Stimulated activated CD4-positive, alpha-beta T cell treated with anti-CD3 and anti-CD28 coated beads, Interleukin-12 subunit alpha, Interleukin-12 subunit beta, amount 100 ng/mL, for 24 hours (primary cell): Measurements from ENCODE around the gene INHBA.
A peak's percentile ranks its signal among the peaks of the same experiment; 100 is the strongest.

Source experiments
- DNase-seq, 2 experiments: peaks; one replicate each; pipeline ENCODE4 v3.0.0-alpha.2; 2020; ENCODE audit warnings: low read depth in 2 of 2

Gene INHBA

DNA sequence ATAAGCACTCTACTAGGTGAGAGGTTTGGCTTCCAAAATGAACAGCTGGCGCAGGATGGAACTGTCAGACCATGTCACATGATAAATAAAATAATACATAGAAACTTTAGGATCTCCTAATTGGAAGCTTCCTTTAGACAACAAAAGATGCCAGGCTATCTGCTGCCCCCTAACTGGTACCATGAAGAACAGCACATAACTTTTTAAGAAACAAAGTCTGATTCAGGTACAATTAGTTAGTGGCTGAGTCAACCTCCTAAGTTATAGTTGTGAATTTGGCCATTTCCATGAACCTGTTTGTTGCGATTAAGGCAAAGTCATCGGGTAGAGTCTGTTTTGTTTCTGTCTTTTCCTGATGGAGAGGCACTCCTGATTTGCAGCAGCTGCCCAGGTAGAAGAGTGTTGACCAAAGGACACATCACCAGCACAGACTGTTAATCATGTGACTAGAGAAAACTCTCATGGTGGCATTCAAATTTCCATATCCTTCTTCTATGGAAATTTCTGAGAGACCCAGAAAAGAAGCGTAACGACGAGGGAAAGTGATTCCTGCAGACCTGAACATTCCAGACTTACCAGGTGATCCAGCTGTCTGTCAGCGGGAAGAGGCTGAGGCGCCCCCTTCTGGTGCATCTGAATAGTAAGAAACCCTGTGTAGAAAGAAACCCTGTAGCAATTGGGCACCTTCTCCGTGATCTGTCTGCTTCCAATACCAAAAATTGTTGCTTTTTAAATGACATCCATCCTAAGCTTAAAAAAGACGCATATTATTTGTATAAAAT lies 8.6 kb upstream of the INHBA start:
- DNase-seq = no peak

DNA sequence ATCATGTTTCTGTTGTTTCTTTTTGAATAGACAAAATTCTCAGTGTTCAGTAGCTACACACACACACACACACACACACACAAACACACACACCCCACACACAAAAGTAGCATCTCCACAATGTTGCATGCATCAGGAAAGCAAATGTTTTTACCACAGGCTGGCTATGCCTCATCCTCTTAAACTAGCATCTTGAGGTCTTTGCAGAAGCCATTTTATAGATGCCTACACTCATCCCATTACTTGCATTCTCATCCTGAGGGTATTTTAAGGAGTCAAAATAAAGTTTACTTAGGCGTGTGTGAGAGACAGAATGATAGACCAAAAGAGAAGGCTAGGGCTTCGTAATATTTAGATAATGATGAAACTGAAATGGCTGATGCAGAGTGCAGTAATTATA lies 7.9 kb upstream of the INHBA start:
- no peak for DNase-seq

DNA sequence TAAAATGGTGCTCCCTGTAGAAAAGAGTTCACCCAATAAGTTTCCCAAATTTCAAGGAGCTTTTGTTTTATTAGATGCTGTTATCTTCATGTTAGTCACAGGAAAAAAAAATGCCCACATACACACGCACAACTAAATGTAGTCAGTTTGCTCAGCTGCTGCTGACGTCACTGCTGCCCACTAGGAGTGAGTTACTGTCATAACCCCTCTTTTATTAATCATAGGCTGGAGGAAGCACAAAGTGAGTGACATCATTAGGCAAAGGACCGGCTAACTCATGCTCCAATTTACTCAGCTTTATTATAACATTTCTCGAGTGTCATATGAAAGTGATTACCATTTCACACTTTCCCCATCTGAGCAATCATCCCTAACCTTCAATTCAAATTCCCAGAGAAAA lies 6.7 kb upstream of the INHBA start:
- DNase-seq = no peak

DNA sequence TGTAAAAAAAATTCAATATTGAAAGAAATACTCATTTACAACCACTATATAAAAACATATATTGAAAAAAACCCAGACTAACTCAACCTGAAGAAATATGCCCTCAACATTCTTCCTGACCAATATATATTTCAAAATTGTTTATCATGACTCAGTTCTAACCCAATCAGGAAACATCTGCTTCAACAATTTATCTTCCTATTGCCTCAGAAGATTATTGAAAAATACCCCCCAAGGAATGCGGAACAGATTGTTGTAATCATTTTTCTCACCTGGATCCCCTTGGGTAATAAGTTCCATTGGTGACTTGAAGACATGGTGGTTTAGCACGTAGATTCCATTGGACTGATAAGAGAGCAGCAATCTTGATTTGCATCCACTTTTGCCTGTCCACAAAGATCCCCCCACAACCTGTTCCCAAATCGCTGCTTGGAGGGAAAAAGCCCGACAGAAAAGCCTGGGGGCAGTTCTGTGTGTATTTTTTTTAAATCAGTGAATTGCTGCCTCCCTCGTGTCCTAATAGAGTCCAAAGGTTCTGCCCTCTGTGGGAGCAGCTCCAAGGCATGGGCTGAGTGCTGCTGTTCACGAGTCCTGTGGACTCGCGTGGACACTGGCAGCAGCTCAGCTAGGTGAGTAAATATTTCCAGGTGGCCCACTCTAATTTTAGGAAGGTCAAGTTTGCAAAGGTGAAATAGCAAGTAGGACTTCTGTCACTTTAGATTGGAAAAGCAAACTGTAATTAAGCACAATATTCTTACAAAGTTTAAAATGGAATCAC lies 5.9 kb upstream of the INHBA start:
- no peak for DNase-seq

DNA sequence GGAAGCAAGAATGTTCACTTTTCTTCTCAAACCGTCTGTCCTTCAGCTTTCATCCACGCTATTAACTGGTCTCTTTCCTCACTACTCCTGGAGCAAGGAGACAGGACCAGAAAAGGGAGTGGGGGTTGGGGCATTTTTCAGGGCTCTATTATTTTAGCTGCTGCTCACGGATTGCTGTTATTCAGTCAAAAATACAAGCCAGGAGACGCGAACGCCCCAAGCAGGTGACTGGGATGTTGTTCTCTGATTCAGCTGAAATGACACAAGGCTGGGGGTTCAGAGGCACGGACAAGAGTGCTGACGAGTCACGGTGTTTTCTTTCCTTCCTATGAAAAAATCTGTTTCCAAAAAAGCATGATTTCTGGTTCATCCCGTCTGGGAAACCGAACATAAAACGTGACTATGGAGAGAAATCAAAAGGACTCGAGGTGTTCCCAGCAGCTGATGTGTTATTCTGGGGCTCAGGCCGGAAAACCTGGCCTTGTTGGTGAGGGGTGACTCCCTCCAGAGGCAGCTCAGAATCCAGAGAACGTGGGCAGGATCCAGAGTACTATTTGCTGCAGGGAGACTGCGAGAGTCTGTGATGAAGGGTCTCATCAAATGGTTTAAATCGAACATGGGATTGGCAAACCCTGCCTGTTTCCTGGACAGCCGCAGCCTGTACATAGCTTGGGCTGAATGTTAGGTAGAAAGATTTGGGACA lies 3.5 kb upstream of the INHBA start:
- no peak for DNase-seq

DNA sequence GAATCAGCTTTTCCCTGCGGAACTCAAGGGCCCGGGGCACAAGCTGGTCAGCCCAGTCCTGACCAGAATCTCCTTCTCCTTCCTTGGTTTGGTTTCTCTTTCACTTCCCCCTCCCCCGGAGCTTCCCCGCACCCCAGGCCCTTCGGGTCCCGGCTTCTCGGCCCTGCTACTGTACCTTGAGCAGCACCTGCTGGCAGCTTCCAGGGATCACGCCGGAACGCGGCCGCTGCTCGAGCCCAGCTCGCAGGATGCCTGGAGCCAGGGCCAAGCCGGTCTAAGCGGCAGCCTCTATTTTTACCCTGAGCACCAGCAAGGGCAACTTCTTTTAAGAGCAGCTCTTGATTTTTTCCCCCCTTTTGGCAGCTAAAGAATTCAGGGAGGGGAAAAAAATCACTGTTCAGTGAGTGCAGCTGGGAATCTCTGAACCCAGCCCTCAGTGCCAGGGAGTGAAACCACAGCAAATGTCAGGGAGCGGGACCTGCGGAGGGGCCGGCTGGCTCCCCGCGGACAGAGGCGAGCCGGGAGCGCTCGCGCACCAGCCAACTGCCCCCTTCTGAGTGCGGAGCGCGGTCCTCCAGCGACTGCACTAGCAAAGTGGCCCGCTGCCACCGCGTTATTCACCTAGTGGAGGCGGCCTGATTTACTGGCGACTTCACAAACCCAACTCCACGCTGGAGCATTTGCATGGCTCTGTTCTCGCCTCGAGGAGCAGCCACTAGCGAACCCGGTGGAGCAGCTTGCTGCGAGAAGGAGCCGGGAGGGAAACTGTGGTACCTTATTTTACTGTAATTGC lies 2.4 kb upstream of the INHBA start:
- peak; percentile 16 to 41 for DNase-seq

DNA sequence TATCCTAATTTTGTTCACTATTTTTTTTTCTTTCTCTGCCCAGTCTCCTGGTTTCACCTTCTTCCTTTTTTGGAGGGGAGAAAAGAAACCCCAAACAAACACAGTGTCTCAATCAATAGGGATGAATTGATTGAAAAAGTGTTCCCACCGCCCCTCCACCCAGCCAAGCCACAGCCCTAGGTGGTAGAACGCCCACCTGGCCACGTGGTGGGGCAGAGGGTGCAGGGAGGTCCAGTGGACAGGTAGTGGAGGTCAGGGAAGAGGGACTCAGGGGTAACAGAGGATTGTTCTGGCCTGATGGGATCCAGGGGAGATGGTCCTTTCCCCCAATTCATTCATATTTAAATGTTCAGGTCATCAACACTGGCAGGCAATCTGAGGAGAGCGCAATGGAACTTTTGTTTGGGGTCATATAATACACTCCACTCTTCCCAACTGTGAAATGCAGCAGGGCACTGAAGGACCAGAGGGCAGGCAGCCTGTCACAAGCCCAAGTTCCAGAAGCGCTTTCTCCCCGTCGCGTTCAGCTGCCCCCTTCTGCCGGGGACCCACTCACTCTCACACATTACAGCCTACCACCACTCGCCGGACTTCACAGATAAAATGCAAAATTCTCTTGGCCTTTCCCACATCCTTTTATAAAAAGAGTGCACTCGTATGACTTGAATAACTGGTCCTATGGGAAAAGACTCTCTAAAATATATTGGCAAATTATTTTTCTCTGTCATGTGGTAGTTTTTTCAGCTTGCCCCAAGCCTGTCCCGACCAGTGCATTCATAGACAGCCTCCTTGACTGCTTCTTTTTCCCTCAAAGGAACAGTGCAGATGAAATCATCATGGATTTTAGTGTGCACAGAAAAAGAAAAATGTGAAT lies 1.6 kb downstream of the INHBA start:
- no peak for DNase-seq

DNA sequence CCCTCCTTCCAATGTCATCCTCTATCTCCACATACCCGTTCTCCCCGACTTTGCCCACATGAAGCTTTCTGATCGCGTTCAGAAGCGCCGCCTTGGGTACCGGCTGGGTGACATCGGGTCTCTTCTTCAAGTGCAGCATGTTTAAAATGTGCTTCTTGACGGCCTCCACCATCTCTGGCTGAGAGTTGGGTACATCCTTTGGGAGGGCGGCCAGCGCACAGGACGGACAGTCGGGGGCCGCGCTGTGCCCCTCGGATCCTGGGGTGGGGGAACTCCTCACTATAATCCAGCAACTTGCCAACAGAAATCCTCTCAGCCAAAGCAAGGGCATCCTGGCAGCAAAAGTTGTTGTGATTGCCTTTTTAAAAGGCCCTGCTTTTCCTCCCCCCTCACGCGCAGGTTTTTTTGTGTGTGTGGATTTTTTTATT lies 2.8 kb downstream of the INHBA start:
- DNase-seq = no peak

DNA sequence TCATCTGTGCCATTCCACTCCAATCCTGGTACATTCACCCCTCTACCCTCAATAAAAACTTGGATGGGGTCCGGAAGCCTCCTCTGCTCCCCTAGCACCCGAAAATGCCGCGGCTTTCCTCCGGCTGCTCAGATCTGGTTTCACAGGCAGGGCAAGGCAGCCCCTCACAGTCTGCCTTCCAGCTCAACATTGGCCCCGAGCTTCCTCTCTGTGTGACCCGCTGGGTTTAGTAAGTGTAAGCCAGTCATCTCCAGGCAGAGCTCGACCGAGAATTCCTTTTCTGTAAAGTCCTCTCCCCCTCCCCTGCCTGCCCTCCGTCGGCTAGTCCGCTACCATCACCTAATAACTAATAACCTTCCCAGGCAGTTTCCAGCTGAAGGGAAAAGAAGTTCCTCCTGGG lies 3.4 kb downstream of the INHBA start:
- no peak for DNase-seq

DNA sequence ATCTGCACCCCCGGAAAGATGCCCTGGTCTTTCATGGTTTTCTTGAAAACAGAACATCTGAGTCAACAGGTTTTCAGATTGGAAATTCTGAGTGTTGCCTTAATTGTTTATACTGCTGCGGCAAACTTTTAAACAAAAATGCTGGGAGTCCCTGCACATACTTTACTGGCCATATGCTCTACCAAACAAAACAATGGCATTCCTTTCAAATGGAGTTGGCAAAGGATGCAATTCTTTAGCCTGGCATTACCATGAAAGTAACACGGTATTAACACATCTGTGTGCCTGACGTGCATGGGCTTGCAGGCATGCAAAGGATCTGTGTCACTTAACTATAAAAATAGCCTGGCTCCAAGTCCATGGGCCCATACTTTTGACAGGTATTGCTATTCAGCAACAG lies 4.2 kb downstream of the INHBA start:
- DNase-seq = no peak

DNA sequence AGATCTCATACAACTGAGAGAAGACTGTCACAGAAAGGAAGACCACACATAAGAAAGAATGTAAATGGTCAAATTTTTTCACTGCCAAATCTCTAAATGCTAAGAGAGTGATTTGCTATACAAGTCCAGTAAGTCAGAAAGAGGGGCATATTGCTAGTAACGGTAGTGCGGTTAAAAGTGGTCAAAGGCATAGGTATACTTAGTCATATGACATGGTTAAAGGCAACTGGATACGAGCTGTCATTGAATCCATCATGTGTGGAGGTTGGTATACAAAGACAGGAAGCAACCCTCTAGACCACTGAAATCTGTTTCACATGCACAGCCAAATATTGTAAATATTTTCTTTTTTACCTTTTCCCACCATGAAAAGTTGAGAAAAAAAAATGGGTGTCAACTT lies 4.8 kb downstream of the INHBA start:
- no peak for DNase-seq

DNA sequence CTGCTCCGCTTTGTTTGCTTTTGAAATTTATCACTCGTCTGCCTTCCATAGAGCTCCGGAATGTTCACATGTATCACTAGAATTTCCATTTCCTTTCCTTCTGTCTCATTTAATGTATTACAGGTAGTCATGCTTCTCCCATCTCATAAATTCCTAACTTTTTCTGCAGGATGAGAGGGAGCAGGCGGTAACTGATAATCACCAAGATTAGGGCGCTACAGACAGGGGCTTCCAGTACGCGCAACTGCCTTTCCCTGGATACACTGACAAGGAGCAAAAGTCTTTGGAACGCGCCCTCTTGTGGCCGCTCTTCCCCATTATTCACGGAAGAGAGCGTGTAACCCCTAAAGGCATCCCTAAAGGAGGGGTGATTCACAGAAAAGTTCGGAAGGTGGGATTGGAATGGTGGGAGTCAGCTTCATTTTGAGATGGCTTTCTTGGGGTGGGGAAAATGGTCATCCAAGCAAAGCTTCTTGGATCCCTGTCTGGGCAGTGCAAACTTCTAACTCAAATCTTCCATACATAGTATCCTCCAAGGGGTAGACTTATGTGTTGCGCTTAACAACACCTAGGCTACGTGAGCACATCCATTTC lies 6.5 kb downstream of the INHBA start:
- peak in 1 of 2 experiments; percentile 5 for DNase-seq

DNA sequence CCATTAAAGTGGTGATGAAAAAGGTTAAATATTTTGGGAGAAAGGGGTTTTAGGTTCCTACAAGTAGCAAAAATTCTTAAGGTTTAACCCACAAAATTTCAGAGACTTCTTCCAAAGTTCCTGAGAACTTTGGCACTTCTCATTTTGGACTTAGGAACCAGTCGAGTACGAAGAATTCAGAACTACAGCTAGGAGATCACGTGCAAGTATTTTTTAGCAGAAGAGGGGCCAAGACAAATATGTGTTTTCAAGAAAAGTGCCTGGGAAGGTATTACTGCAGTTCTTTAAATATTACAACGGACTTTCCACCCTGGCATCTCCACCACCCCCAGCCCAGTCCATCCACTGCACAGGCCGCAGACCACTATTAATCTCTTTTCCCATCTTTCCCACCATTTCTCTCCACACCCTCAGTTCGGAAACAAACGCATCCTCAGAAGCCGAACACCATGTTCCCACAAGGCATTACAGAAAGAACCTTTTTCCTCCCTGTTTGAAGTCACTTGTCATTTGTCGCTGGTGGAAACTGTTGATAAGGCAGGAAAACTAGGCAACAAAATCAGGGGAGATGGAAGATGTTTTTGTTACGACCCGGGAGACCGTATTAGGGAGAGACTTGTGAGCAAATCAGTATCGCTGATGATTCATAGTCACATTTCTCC lies 7.1 kb downstream of the INHBA start:
- DNase-seq = no peak

DNA sequence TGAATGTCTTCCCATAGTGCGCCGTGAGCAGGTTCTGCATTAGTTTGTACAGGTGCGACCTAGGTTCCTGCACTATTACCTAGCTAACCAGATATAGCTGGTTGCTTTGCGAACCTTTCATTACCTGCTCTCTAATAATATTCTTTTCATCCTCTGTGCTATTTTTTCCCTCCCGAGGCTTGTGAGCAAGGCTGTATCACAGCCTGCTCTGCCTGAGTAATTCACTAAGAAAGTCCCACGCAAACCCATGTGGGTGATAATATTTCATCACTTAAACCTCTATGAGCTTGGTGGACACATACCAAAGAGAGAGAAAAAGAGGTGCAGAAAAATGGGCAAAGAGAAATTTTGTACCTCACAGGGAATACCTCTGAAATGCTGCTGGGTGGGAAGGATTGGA lies 8.4 kb downstream of the INHBA start:
- DNase-seq = no peak

DNA sequence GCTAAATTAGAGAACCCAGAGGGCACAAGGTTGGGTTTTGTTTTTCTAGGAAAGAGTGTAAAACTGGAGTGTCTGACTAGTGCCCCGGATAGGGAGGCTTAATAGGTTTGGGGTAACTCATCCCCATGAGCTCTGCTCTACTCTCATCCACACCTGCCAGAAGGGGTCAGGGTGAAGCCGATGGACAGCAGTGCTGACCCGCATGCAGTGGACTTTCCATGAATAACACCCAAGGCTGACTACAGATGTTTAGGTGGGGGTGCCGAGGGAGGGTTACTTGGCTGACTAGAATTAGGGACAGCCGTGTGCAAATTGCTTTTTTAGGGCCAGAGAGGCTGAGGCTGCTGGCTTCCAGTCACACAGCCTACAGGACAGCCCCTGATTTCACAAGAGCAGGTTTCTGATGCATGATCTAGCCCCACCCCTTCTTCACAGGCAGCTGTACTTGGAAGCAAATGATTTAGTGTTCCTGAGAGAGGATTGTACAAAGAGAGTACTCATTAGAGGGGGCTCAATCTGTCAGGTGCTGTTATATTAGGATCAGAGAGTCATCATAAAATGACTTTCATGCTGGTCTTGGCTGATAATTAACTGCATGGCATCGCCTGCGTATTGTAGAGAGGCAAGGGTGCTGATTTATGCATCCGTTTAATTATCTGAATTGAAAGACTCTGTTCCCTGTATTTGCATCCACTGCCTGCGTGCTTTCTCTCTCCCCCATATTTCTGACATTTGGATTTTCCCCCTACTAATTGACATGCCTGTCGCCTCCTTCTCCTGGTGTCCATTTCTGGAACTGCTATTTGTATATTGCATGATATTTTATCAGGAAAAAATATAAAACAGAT lies 9.5 kb downstream of the INHBA start:
- no peak for DNase-seq

DNA sequence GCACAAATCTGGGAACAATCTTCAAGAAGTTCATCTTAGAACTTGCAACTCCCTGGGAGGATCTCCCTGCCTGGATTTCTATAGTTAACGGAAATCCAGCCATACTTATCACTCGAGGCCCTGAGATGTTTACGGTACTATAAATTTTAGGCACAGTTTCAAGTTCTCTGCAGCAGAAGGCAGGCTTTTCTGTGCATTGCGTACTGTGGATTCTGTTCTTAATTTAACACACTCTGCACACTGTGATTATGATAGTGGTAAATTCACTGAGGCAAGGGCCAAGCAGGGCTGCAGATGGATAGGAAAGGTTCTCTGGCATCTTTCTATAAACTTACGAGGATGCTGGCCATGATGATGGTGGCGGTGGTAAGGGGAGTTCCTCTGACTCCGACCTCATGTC lies 10.6 kb downstream of the INHBA start:
- no peak for DNase-seq

DNA sequence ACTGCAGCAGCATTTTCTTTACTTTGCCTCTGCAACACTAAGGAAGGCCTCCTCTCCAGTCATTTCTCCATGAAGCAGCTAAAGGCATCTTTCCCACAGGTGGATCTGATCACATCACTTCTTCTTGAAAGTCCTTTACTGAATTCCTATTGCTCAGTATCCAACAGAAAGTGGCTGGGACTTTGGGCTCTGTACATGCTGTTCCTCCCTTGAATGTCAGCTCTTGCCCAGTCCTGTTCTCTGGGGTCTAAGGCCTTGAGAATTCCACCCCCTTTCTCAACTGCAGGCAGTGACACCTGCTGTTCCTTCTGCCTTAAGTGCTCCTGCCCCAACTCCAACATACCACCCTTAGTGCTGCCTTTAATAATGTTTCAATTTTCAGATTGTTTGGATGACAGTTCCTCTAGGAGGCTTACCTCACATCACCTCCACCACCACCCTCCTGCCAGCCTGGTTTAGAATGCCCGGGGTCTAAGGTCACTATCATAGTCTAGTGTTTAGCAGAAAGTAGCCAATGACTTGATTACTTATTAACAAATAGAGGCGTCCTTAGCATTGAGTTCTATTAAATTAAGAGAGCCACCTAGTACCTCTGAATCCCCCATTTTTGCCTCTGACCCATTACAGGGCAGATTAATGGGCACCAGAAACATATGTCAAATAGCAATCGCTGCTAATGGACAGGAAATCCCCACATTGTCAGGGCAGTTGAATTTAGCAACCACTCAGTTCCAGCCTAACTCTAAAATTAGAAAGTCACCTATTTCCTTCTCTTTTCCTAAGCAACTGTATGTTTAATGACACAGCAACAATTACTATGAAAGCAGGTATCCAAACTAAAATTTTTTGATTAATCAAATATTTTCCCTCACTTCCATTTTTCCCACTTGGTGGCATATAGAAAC lies 11.4 kb downstream of the INHBA start:
- no peak for DNase-seq

DNA sequence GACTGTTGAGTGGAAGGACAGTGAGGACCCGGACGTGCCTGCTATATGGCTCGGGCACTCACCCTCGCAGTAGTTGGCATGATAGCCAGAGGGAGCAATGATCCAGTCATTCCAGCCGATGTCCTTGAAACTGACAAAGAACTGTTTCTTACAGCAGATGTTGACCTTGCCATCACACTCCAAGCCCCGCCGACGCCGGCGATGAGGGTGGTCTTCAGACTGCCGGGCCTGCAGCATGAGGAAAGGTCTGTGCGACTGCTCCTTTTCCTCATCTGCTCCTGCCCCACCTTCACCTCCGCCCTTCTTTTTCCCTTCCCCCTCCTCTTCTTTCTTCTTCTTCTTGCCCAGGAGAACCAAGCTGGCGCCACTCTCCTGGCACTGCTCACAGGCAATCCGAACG lies 13.1 kb downstream of the INHBA start:
- DNase-seq = no peak
